Stimulated activated CD4-positive, alpha-beta T cell treated with anti-CD3 and anti-CD28 coated beads, Interleukin-12 subunit alpha, Interleukin-12 subunit beta, amount 100 ng/mL, for 4 hours (primary cell): ENCODE results near the gene GPHB5.
"Not testable (repeated sequence)": the region's sequence is repeated elsewhere in the genome, so short reads cannot be mapped to it uniquely, and the experiment has no call there.

Experiments used
- DNase-seq: peaks from one replicate; pipeline ENCODE4 v3.0.0-alpha.2; 2020

Gene GPHB5

DNA sequence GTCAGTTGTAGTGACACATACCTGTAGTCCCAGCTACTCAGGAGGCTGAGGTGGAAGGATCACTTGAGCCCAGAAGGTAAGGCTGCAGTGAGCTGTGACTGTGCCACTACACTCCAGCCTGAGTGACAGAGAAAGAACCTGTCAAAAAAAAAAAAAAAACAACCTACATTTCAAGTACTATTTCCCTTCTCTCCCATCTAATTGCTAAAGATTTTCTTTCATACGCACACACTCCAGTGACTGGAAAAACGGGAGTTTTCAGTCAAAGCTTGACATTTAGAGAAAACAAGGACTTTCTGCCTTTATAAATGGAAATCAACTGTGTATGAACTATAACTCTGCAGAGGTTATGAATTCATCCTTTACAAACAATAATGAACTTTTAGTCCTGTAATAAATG, 25.9 kb downstream of the GPHB5 start:
- no peak for DNase-seq

DNA sequence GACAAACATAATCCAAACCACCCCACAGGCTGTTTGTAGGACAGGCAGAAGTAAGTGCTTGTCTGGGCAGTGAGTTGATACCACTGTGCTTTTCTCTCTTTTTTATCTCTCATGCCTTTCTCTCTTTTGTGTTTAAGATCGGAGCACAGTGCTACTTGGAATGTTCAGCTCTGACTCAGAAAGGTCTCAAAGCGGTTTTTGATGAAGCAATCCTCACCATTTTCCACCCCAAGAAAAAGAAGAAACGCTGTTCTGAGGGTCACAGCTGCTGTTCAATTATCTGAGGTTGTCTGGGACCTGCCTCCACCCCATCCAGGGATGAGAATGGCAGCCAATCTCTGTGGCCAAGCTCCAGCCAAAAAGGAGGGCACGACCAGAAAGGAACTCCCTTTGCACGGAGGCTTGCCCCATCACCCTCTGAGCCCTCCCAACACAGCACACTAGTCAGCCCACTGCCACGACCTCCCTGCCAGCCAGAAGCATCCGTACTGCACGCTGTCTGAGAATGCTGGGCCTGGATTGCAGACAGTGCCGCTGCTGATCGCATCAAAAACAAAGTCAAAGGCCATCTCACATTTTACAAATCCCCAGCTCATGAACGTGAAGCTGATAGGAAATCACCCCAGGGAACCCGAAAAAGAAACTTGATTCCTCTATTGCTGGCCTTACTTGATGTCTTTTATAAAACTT, 27.8 kb downstream of the GPHB5 start:
- DNase-seq, result no peak

- DNase-seq, result no peak
Measured at GRCh38 chr14:63288853-63289252, 29.9 kb downstream of the GPHB5 start.

- DNase-seq, result no peak
Measured at GRCh38 chr14:63287666-63288483, 30.9 kb downstream of the GPHB5 start.

DNA sequence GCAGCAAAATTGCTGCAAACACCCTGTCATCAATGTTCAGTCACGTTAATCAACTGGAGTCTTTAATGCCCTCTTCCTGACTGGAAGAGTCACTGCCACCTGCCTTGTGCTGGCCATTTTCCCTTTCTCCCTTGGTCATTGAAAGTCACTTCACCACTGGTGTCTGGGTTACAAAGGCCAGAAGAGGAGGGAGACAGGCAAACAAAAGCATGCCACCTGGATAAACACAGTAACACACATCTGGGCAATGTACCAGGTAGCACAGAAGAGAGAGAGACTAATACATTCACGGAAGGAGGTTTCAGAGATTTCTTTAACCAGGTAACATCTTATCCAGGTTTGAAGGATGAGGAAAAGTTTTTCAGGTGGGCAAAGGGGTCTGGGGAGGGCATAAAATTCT, 32.7 kb downstream of the GPHB5 start:
- no peak for DNase-seq

- DNase-seq, result no peak
Measured at GRCh38 chr14:63283884-63284248, 34.9 kb downstream of the GPHB5 start.

GRCh38 chr14:63282997-63283883, 35.5 kb downstream of the GPHB5 start:
- no peak for DNase-seq

GRCh38 chr14:63279933-63280332, 38.8 kb downstream of the GPHB5 start:
- DNase-seq, result not testable (repeated sequence)

- DNase-seq, result no peak
Measured at GRCh38 chr14:63277591-63278183, 41.0 kb downstream of the GPHB5 start.

DNA sequence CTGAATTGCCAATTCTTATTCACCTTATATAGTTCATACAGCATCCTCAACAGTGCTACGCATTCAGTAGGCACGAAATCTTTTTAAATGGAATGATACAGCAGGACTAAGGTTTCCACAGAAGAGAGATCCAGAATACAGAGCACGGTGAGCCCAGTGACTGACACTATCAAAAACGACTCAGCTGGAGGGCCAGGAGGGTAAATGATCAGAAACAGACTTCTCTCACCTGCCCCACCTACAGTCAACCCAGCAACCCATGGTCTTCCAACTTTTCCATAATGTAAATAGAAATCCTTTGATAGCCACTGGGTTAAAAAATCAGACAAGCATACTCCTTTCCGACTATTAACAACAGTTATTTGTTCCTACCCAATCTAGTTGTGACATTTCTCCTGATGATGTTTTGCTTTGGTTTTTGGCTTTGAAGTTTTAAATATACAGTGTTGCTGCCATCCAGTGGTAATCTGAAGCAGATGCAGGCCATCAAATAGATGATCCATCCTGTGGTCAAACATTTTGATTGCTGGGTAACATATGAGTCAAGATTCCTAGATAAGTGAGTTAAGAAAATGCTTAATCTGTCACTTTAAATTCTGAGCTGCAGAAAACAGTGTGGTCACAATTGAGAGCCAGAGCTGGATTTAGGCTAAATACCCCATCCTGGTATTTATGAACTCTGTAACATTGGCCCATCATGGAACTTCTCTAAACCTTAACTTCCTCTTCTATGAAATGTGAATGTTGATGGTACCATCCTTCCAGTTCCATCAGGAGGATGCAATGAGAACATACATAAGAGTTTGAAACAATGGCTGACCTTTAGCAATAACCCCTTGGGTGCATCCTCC, 42.0 kb downstream of the GPHB5 start:
- DNase-seq, result no peak

DNA sequence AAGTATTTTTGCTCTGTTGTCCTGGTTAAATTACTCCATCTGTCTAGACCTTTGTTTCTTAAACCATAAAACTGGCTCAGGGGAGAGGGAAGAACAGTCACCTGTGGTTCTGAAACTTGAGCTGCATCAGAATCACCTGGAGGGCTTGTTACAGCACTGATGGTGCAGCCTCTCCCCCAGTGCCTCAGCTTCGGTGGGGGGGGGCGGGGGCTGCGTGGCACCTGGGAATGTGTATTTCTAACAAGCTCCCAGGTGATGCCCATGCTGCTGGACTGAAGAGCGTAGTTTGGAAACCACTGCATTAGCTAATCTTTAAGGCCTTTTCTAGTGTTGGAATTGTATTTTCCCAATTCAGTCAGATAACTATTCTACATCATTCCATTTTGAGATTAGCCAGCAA, 42.7 kb downstream of the GPHB5 start:
- no peak for DNase-seq

DNA sequence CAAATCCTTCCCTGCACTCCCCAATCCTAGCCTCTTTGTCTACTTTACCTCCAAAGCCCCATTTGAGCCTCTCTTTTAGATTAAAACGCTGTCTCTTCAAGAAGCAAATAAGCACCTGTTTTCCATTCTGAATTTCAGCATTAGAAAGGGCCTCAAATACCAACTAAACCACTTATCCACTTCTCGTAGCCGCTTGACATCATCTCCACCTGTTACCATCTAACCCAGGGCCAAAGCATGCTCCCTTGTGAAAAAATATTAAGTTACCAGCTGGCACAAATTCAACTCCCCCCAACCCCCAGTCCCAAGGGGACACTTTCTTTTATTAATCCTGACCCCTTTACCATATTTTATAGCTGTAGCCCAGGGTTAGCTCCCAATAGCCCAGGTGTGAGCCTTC, 43.1 kb downstream of the GPHB5 start:
- no peak for DNase-seq

- no peak for DNase-seq
Measured at GRCh38 chr14:63273717-63274655, 44.7 kb downstream of the GPHB5 start.

- DNase-seq, result no peak
Measured at GRCh38 chr14:63273129-63273528, 45.6 kb downstream of the GPHB5 start.

DNA sequence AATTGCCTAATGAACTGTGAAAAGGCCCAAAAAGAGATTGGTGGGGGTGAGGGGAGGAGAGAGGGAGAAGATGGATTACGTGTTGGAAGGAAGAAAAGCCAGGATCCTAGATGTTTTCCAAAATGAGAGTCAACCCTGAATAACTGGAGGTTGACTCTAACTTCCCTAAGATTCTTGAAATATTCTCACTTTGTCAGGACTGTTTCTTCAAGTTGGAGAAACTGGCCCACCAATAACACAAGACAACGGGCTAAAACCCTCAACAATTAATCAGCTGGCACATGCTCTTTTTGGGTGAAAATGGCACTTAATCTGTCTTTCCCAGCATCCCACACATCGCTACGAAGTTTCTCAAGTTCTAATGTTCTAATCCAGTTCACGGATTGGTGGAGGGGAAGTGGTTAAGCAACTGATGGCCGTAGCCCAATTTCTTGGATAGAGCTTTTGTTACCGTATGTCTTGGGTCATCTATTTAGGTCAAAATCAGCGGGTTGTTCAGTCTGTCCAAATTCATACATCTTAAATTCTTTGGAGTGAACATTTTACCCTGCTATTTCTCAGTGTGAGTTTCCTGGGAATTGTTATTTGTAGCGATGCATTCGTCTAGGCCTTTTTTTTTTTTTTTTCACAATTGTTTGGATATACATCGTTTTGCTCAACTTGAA, 49.0 kb downstream of the GPHB5 start:
- no peak for DNase-seq

DNA sequence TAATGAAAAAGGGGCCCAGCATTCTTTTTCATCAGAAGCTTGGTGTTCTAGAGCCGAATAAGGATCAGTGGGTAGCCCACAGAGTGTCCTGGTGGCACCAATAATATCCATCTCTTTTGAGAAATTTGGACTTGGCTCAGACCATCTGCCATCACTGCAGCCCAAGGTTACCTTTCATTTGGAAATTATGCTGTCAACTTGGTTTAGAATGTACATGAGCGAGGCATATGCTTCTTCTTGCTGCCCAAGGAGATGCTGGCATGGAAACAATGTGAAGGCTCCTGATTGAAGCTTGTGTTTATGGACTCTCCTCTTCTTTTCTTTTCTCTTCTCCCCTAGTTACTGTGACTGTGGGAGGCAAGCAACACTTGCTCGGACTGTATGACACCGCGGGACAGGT, 50.0 kb downstream of the GPHB5 start:
- no peak for DNase-seq

- no peak for DNase-seq
Measured at GRCh38 chr14:63267171-63267570, 51.6 kb downstream of the GPHB5 start.

DNA sequence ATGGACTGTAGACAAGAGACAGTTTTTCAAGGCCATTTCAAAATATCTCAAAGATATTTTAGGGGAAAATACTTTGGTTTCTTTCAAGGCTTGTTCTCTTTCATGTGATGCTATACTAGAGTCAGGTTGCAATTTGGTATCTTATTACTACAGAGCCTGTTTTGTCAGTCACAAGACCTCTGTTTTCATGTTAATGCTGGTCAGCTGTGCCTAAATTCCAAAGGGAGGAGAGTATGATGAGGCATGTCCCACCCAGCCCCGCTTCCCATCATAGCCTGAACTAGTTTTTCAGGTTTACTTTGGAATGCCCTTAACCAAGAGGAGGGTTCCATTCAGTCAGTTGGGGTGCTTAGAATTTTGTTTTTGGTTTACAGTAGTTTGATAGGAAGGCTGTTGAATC, 52.6 kb downstream of the GPHB5 start:
- no peak for DNase-seq
